NCI-H187 (cell line): ENCODE data around the gene WDR93.
A peak's percentile ranks its signal among the peaks of the same experiment; 100 is the strongest.

Source experiments
- DNase-seq, 2 experiments: peaks; one replicate each; lab custom pipeline; 2025; lab: John Stamatoyannopoulos, UW

WDR93 gene

GRCh38 chr15:89662893-89663626 lies 27.6 kb upstream of the WDR93 start:
- no peak for DNase-seq

- DNase-seq = peak; percentile 64 to 69
Observed at GRCh38 chr15:89664441-89665350, 25.9 kb upstream of the WDR93 start.

GRCh38 chr15:89665449-89666181 lies 25.0 kb upstream of the WDR93 start:
- DNase-seq = peak in 1 of 2 experiments; percentile 4

- DNase-seq = no peak
Observed at GRCh38 chr15:89666184-89666857, 24.3 kb upstream of the WDR93 start.

GRCh38 chr15:89666858-89667705 lies 23.5 kb upstream of the WDR93 start:
- DNase-seq = no peak

GRCh38 chr15:89667706-89667960 lies 23.0 kb upstream of the WDR93 start:
- DNase-seq = no peak

- no peak for DNase-seq
Observed at GRCh38 chr15:89668171-89668570, 22.4 kb upstream of the WDR93 start.

- DNase-seq = no peak
Observed at GRCh38 chr15:89669309-89669865, 21.2 kb upstream of the WDR93 start.

- DNase-seq = no peak
Observed at GRCh38 chr15:89669941-89670340, 20.7 kb upstream of the WDR93 start.

GRCh38 chr15:89670971-89671560 lies 19.5 kb upstream of the WDR93 start:
- no peak for DNase-seq

GRCh38 chr15:89671687-89672086 lies 18.9 kb upstream of the WDR93 start:
- no peak for DNase-seq

GRCh38 chr15:89672221-89673164 lies 18.1 kb upstream of the WDR93 start:
- no peak for DNase-seq

GRCh38 chr15:89673165-89673512 lies 17.5 kb upstream of the WDR93 start:
- DNase-seq = peak in 1 of 2 experiments; percentile 16

GRCh38 chr15:89674526-89674925 lies 16.1 kb upstream of the WDR93 start:
- DNase-seq = no peak

- no peak for DNase-seq
Observed at GRCh38 chr15:89675606-89676005, 15.0 kb upstream of the WDR93 start.

GRCh38 chr15:89677381-89677780 lies 13.2 kb upstream of the WDR93 start:
- DNase-seq = no peak

- DNase-seq = no peak
Observed at GRCh38 chr15:89679212-89679611, 11.4 kb upstream of the WDR93 start, which contains the start of gene PLIN1. TSS of gene PLIN1 (minus strand) at chr15:89679367. CDS start at chr15:89677489, 1,878 bp downstream.

GRCh38 chr15:89680282-89680873 lies 10.2 kb upstream of the WDR93 start:
- no peak for DNase-seq

- DNase-seq = no peak
Observed at GRCh38 chr15:89681146-89681545, 9.5 kb upstream of the WDR93 start.
